Caco-2 (cell line): ENCODE results near the gene TXNRD2. TPM values are rescaled to one million over a fixed set of nuclear protein-coding genes. Genes with fewer than 3 reads are reported as not detected.

Experiments
- BruUV-seq: library from RNA; stranded (reverse); fragments of 400-500 nt; replicated peaks from 2 replicates; lab custom pipeline; 2021; lab: Mats Ljungman, UMichigan
- CTCF ChIA-PET: fragments of 300-600 bp; sonication (Branson Sonifier 250); formaldehyde crosslinking; loops from one replicate; lab custom pipeline; 2022; ENCODE audit warnings: antibody characterized with exemption; lab: Charles Lee
- POLR2A ChIA-PET: fragments of 300-600 bp; sonication (Branson Sonifier 250); formaldehyde crosslinking; loops from one replicate; lab custom pipeline; 2022; ENCODE audit warnings: antibody characterized with exemption; lab: Charles Lee
- DNase-seq, 2 experiments: peaks; one replicate each; pipeline versions ENCODE4 v3.0.0 to v3.0.0-alpha.2; 2020 to 2022
- H3K27me3 ChIP-seq: replicated peaks from 2 replicates; pipeline ENCODE4 v1.6.0; 2011; ENCODE audit warnings: low read length; ENCODE audit not compliant: control insufficient read depth, insufficient read depth
- H3K36me3 ChIP-seq: 2 replicates; pipeline ENCODE4 v1.5.1; 2011; ENCODE audit warnings: low read length; ENCODE audit not compliant: control insufficient read depth, insufficient read depth
- H3K4me1 ChIP-seq: fragments of 250-450 bp; sonication (Bioruptor Pico); 2 replicates; pipeline ENCODE4 v1.5.1; 2020; ENCODE audit warnings: mild to moderate bottlenecking
- H3K4me3 ChIP-seq: 2 replicates; pipeline ENCODE4 v1.5.1; 2011; ENCODE audit warnings: low read depth, mild to moderate bottlenecking, control low read depth, low read length
- H3K9me3 ChIP-seq: fragments of 250-450 bp; sonication (Bioruptor Pico); 2 replicates; pipeline ENCODE4 v1.5.1; 2020; ENCODE audit warnings: mild to moderate bottlenecking, moderate library complexity
- H3K27ac Mint-ChIP-seq: one replicate; pipeline ENCODE4 v1.8.0; 2022; ENCODE audit warnings: mixed read lengths; ENCODE audit not compliant: unreplicated experiment
- H3K27me3 Mint-ChIP-seq: one replicate; pipeline ENCODE4 v1.8.0; 2022; ENCODE audit warnings: mixed read lengths; ENCODE audit not compliant: insufficient read depth, unreplicated experiment
- H3K36me3 Mint-ChIP-seq: one replicate; pipeline ENCODE4 v1.8.0; 2022; ENCODE audit warnings: mild to moderate bottlenecking, mixed read lengths; ENCODE audit not compliant: insufficient read depth, unreplicated experiment
- H3K4me1 Mint-ChIP-seq: one replicate; pipeline ENCODE4 v1.8.0; 2022; ENCODE audit warnings: low read depth, mixed read lengths; ENCODE audit not compliant: unreplicated experiment
- H3K4me3 Mint-ChIP-seq: one replicate; pipeline ENCODE4 v1.8.0; 2022; ENCODE audit warnings: mild to moderate bottlenecking, moderate library complexity, mixed read lengths; ENCODE audit not compliant: unreplicated experiment
- H3K9me3 Mint-ChIP-seq: one replicate; pipeline ENCODE4 v1.8.0; 2022; ENCODE audit warnings: mixed read lengths; ENCODE audit not compliant: unreplicated experiment
- CTCF ChIP-seq, 2 experiments: fragments of 200-600 bp in 1 of 2; IDR thresholded peaks; 1 replicate in 1 of 2; 2 replicates in 1 of 2; pipeline versions ENCODE4 v1.5.1 to v1.8.0; 2011 to 2022; ENCODE audit warnings: antibody characterized with exemption in 1 of 2, control low read depth in 1 of 2, inconsistent platforms in 1 of 2, low read depth in 1 of 2, low read length in 1 of 2, mild to moderate bottlenecking in 1 of 2, moderate library complexity in 1 of 2; ENCODE audit not compliant: insufficient read depth in 1 of 2, severe bottlenecking in 1 of 2, unreplicated experiment in 1 of 2
- intact Hi-C: fragments of 100-400 bp; cut with micrococcal nuclease; formaldehyde crosslinking; loops from one replicate; pipeline ENCODE4 v1.10.0; 2022; ENCODE audit not compliant: unreplicated experiment
- total RNA-seq: library from RNA; stranded (reverse); gene quantifications from 2 replicates; pipeline ENCODE4 v1.2.3, GENCODE V29; 2022

Gene TXNRD2
- total RNA-seq, 1 experiment from 2014 or later = 44.8 TPM

GRCh38 chr22:19981171-19981960 lies 39.7 kb upstream of the TXNRD2 start:
- Histone ChIP-seq H3K4me1 (no peaks in the 10 kb centered on the region), H3K27me3 (no peaks in the 10 kb centered on the region), H3K9me3 (no peaks in the 10 kb centered on the region), H3K4me3 (no peak overlapping the region), H3K36me3 (no peaks in the 10 kb centered on the region)
- BruUV-seq = no TSS peak
- DNase-seq = no peak
- no peaks in the 10 kb centered on the region for H3K27me3 Mint-ChIP-seq
- no peak overlapping the region for H3K4me3 Mint-ChIP-seq
- H3K9me3 Mint-ChIP-seq = no peaks in the 10 kb centered on the region
- ChIA-PET CTCF (no interaction called here), POLR2A (no interaction called here)
- H3K27ac Mint-ChIP-seq = no peak overlapping the region
- peaks cover 6% of the 10 kb centered on the region for H3K36me3 Mint-ChIP-seq
- intact Hi-C loops = no loop called here
- TF ChIP-seq CTCF (IDR thresholded peaks at IDR 0.05; ENCODE audit: insufficient read depth in 1 of 2, low read depth in 1 of 2, low read length in 1 of 2, severe bottlenecking in 1 of 2, unreplicated experiment in 1 of 2) = no peak
- H3K4me1 Mint-ChIP-seq = no peaks in the 10 kb centered on the region

GRCh38 chr22:19980766-19981165 lies 39.1 kb upstream of the TXNRD2 start:
- Mint-ChIP-seq H3K36me3 (peaks cover 6% of the 10 kb centered on the region), H3K27ac (no peak overlapping the region), H3K27me3 (no peaks in the 10 kb centered on the region), H3K4me3 (no peak overlapping the region), H3K4me1 (no peaks in the 10 kb centered on the region), H3K9me3 (no peaks in the 10 kb centered on the region)
- CTCF ChIA-PET = no interaction called here
- POLR2A ChIA-PET = no interaction called here
- H3K9me3 ChIP-seq = no peaks in the 10 kb centered on the region
- no peak overlapping the region for H3K4me3 ChIP-seq
- H3K4me1 ChIP-seq = no peaks in the 10 kb centered on the region
- no peak for DNase-seq
- H3K36me3 ChIP-seq = no peaks in the 10 kb centered on the region
- no TSS peak for BruUV-seq
- H3K27me3 ChIP-seq = no peaks in the 10 kb centered on the region
- intact Hi-C loops = no loop called here
- TF ChIP-seq CTCF (IDR thresholded peaks at IDR 0.05; ENCODE audit: insufficient read depth in 1 of 2, low read depth in 1 of 2, low read length in 1 of 2, severe bottlenecking in 1 of 2, unreplicated experiment in 1 of 2) = no peak

GRCh38 chr22:19979712-19980493 lies 38.3 kb upstream of the TXNRD2 start:
- Histone ChIP-seq H3K36me3 (no peaks in the 10 kb centered on the region), H3K9me3 (no peaks in the 10 kb centered on the region), H3K4me3 (no peak overlapping the region), H3K4me1 (no peaks in the 10 kb centered on the region), H3K27me3 (no peaks in the 10 kb centered on the region)
- ChIA-PET CTCF (interaction anchor here (0.6 kb wide), 1 partner anchor 153 kb away, joined by 8 read pairs; no protein-coding TSS in a partner anchor), POLR2A (no interaction called here)
- H3K27me3 Mint-ChIP-seq = no peaks in the 10 kb centered on the region
- no TSS peak for BruUV-seq
- H3K4me3 Mint-ChIP-seq = no peak overlapping the region
- H3K36me3 Mint-ChIP-seq = peaks cover 6% of the 10 kb centered on the region
- H3K4me1 Mint-ChIP-seq = no peaks in the 10 kb centered on the region
- no peak overlapping the region for H3K27ac Mint-ChIP-seq
- no peak for TF ChIP-seq CTCF (IDR thresholded peaks at IDR 0.05; ENCODE audit: insufficient read depth in 1 of 2, low read depth in 1 of 2, low read length in 1 of 2, severe bottlenecking in 1 of 2, unreplicated experiment in 1 of 2)
- DNase-seq = no peak
- intact Hi-C loops = no loop called here
- H3K9me3 Mint-ChIP-seq = no peaks in the 10 kb centered on the region
